ENCODE measurements around the gene COX6B2. TPM values are rescaled to one million over a fixed set of nuclear protein-coding genes. Genes with fewer than 3 reads are reported as not detected.

The COX6B2 gene
- total RNA-seq, 2 experiments from 2014 or later: not detected

DNA sequence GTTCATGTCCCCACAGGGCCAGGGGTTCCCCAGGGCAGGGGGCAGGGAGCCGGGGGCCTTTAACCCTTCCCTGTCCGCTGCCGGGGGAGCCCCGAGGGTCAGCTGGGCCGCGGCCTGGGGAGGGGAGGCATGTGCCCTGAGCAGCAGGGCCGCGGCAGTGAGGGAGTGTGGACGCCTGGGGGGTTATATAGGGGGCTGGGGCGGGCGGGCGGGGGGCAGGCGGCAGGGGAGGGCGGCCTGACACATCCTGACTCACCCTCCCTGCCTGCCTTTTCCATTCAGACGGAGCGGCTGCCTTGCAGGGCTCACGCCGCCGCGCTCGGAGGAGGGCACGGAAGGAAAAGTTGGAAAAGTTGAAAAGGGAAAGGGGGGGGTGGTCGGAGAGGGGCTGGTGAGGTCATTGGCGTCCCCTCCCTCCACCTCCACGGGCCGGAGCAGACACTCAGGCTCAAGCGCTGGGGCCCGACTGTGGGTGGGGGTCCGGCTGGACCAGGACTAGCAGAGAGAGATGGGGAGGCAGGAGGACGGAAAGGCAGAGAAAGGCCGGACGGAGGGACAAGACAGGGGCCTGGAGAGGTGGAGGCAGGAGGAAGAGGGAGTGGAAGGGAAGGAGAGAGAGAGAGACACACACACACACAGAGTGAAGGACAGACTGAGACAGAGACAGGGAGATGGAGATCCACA lies 15.9 kb upstream of the COX6B2 start, which contains the start of gene IL11:
IL11 (minus strand) TSS at position 159 of the 684 bp plus-strand sequence; CDS start at position 6, 153 bp downstream.
- no peak within 1 kb of the TSS for H2AFZ ChIP-seq (ENCODE audit: low read length)
- CTCF ChIA-PET (ENCODE audit: unreplicated experiment): no interaction called here

GRCh38 chr19:55369653-55370304 lies 15.3 kb upstream of the COX6B2 start:
- DNase-seq (ENCODE audit: low spot score): no peak
- no peak for TF ChIP-seq EZH2phosphoT487 (IDR thresholded peaks at IDR 0.05; ENCODE audit: borderline replicate concordance, low read depth, low read length)
- TF ChIP-seq, protein P1, sequence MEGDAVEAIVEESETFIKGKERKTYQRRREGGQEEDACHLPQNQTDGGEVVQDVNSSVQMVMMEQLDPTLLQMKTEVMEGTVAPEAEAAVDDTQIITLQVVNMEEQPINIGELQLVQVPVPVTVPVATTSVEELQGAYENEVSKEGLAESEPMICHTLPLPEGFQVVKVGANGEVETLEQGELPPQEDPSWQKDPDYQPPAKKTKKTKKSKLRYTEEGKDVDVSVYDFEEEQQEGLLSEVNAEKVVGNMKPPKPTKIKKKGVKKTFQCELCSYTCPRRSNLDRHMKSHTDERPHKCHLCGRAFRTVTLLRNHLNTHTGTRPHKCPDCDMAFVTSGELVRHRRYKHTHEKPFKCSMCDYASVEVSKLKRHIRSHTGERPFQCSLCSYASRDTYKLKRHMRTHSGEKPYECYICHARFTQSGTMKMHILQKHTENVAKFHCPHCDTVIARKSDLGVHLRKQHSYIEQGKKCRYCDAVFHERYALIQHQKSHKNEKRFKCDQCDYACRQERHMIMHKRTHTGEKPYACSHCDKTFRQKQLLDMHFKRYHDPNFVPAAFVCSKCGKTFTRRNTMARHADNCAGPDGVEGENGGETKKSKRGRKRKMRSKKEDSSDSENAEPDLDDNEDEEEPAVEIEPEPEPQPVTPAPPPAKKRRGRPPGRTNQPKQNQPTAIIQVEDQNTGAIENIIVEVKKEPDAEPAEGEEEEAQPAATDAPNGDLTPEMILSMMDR (conservative IDR thresholded peaks at IDR 0.05; ENCODE audit: low read length): no peak
- Histone ChIP-seq H2AFZ (ENCODE audit: low read length) (no peak overlapping the region), H3K36me3 (ENCODE audit: insufficient read depth, low read length) (no peaks in the 10 kb centered on the region), H3K27ac (ENCODE audit: low read depth, low read length, poor library complexity, severe bottlenecking) (no peak overlapping the region), H4K20me1 (ENCODE audit: insufficient read depth, low read length) (no peaks in the 10 kb centered on the region), H3K4me3 (ENCODE audit: low read depth, low read length, poor library complexity, severe bottlenecking) (no peak overlapping the region), H3K79me2 (ENCODE audit: insufficient read depth, low read depth, low read length) (no peaks in the 10 kb centered on the region), H3K4me2 (ENCODE audit: low read length) (no peak overlapping the region), H3K9me3 (ENCODE audit: low read length) (no peaks in the 10 kb centered on the region), H3K9me2 (ENCODE audit: insufficient read depth, low read length) (no peaks in the 10 kb centered on the region), H3K4me1 (ENCODE audit: insufficient read depth, low read length, poor library complexity, severe bottlenecking) (no peaks in the 10 kb centered on the region)
- ChIA-PET CTCF (ENCODE audit: unreplicated experiment) (no interaction called here), POLR2A (no interaction called here)
- BruUV-seq (replicated peaks): no TSS peak
- intact Hi-C loops (cut with micrococcal nuclease; ENCODE audit: unreplicated experiment): no loop called here

More for the DNA sequence above, 15.9 kb upstream of the COX6B2 start, which contains the start of gene IL11:
- H3K4me3 ChIP-seq (ENCODE audit: low read depth, low read length, poor library complexity, severe bottlenecking): no peak within 1 kb of the TSS
- no peaks in the 10 kb centered on the region for H4K20me1 ChIP-seq (ENCODE audit: insufficient read depth, low read length)
- POLR2A ChIA-PET: no interaction called here
- BruUV-seq (replicated peaks): no TSS peak
- intact Hi-C loops (cut with micrococcal nuclease; ENCODE audit: unreplicated experiment): no loop called here
- no peaks in the 10 kb centered on the region for H3K4me1 ChIP-seq (ENCODE audit: insufficient read depth, low read length, poor library complexity, severe bottlenecking)
- no peak for DNase-seq (ENCODE audit: low spot score)
- H3K4me2 ChIP-seq (ENCODE audit: low read length): no peak within 1 kb of the TSS
- no peak within 1 kb of the TSS for H3K27ac ChIP-seq (ENCODE audit: low read depth, low read length, poor library complexity, severe bottlenecking)
- TF ChIP-seq, protein P1 (conservative IDR thresholded peaks at IDR 0.05; ENCODE audit: low read length): no peak
- TF ChIP-seq EZH2phosphoT487 (IDR thresholded peaks at IDR 0.05; ENCODE audit: borderline replicate concordance, low read depth, low read length): no peak
- H3K79me2 ChIP-seq (ENCODE audit: insufficient read depth, low read depth, low read length): no peaks in the 10 kb centered on the region
- H3K36me3 ChIP-seq (ENCODE audit: insufficient read depth, low read length): no peaks in the 10 kb centered on the region
- H3K9me2 ChIP-seq (ENCODE audit: insufficient read depth, low read length): no peaks in the 10 kb centered on the region
- no peaks in the 10 kb centered on the region for H3K9me3 ChIP-seq (ENCODE audit: low read length)

Data from OCI-LY7 (cell line).